NCI-H2029 (cell line): ENCODE results near the gene TMCC3.

ENCODE experiments used
- DNase-seq: peaks from one replicate; lab custom pipeline; 2025; lab: John Stamatoyannopoulos, UW

Gene TMCC3

DNA sequence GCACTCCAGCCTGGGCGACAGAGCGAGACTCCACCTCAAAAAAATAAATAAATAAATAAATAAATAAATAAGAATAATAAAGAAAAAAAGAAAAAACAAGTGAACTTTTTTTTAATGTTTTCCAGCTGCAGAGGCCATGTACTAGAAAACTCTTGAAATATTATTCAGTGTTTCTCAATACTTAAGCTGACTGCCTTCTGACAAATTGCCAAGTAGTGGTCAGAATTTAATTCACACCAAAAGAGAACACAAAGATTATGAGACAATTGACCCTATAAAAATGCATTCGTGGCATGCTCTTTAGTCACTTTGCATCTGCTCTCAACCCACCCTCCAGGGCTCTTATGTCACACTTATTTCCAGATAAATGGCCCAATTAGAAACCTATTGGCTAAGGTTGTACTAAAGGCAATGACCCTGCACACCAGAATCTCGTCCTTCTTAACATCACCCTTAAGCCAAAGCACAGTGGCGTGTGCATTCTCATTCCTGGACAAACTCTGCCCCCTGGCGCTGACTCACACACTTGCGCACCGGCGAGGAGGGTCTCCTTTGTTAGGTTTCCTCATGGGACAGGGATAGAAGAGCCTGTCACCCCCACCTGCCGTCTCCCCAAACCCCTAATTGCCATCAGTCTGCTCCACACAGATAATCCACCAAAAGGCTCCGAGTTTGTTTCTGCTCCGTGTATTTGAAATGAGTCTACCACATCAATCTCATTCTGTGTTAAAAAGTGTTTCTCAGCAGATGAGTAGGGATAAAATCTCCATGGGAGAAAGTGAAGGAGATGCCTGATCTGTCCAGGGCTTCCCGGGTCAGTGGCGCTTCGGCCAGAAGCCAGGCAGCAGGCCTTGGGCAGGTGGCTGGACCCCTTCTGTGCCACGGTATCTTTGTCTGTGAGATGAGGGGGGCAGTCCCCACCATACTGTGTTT, 117.6 kb downstream of the TMCC3 start:
- peak; percentile 55 for DNase-seq

DNA sequence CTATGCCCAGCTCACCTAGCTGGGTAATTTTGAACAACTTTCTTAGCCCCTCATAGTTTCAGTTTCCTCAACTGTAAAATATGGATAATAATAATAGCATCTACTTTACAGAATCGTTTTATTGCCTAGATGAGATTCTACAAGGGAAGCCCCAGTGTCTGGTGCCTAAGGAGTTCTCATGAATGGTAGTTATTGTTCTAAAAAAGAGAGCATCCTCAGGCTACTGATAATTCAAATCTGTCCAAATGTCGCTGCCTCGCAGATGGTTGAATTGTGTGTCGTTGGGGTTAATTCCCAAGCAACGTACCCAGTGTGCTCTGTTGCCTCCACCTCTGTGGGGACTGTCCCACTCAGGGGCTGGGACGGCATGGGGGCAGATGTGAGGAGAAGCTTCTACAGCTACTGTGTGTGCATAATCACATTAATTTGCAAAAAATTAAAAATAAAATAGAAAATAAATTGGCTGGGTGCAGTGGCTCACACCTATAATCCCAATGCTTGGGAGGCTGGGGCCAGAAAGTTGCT, 119.1 kb downstream of the TMCC3 start:
- no peak for DNase-seq

GRCh38 chr12:94525951-94526350, 124.4 kb downstream of the TMCC3 start:
- DNase-seq, result no peak
